IPS-11a (cell line): ENCODE results near the gene APBA1.

ENCODE experiments used
- H3K4me3 ChIP-seq: one replicate; pipeline ENCODE4 v1.5.1; 2013; ENCODE audit warnings: low read depth, low read length, control low read depth

Gene APBA1

DNA sequence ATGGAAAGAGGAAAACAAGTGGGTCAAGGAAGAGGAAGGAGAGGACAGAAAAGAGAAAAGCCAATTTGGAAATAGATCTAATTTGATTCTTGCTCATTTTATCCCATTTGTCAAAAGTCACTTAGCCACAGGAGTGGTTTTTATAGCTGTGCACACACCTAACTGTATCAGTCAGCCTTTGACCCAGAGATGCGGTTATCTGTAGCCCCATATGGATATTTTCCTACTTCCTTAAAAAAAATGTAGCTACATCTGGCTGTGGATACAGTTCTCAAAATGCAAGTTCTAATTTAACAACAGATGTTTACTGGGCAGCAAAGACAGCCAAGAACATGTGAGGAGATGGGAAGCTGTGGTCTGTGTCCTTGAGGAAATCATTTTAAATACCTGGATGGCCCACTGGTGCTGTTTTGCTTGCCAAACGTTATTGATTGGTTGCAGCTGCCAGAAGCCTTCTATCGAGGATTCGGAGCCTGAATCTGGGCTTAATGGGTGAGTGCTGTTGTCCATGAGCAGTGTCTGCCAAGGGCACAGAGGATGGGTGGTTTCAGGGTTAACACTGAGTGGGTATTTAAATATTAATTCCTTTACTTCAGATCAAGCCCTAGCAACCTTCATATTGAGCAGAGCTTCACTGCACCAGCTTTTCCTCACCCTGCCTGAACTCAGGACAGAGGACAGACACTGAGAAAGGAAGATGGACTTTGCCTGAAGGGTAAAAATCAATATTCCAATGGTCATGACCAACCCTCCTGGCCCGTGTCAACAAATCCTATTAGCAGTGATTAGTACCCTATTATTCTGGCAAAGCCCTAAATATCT is 92.2 kb downstream of the APBA1 start:
- H3K4me3 ChIP-seq: no peak overlapping the region

DNA sequence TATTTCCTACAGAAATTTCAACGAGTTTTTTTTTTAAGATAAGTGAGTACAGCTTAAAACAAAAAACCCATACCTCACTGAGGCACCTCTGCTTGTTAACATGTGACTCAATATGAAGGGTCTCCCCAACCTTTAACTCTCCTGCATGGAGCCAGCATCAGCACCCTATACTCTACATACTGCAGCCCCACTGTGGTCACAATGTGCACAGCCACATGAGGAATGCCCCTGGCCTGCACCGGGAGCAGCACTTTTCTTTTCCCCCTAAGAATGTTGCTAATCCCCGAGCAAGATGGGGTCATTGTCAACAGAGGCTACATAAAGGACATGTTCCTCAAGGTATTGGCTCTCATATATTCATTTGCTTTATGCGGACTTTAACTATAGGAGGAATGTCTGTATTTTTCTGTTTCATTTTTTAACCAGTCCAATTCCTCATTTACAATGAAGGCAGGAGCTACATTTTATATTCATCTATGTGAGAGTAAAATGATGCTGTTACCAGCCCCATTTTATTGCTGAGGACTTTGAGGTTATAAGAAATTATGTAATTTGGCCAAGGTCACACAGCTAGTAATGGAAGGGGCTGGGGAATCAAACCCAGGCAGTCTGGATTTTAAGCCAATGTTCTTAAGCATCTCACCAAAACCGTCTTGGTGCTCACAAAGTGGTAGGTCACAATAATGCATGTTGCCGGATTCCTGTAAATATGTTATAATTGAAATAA is 93.0 kb downstream of the APBA1 start:
- H3K4me3 ChIP-seq: no peak overlapping the region

DNA sequence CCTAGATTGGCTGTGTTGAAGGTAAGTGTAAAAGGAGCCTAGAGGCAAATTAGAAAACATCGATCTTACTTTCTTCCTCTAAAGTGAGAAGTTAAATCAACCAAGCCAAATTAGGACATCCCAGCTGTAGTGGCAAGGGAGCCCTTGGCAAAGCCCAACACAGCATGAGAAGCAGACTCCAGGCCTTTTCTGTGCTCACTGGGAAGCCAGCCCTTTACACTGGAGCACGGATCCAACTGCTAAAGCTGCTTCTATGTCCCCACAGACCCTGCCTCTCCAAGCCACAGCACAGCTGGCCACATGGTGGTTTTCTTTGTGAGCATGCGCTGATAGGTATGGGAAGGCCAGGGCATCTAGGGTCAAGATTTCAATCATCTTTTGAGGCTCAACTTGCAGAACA is 94.1 kb downstream of the APBA1 start:
- H3K4me3 ChIP-seq: no peak overlapping the region

DNA sequence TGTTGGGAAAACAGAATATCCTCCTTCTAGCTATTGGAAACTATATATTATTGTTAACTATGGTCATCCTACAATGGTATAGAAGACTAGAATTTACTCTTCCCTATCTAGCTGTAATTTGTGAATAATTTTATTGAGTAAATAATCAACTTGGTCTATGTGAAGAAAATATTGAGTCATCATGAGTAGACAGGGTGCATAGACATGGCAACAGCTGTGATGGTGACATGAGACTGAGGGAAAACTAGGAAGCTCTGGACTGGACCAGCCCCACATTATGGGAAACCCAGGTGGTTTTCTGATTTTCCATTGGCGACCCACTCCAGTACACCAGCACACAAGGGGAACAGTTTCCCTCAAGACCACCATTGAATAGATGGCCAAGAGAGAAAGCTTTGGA is 95.0 kb downstream of the APBA1 start:
- no peak overlapping the region for H3K4me3 ChIP-seq

DNA sequence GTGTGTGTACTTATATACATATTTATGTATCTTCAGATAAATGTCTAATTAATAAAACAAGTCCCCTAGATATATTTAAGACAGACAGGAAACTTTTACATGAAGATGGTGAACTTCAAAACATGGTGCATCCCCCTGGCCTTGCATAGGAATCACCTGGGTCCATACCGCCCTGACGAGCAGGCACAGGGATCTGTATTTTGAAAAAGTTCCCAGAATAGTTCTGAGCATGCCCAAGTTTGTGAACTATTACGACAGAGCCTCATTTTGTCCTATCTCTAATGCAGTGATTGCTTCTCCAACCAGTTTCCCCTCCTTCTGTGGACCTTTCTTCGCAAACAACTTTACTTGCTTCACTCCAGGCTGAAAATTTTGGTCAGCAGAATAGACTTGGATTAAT is 98.1 kb downstream of the APBA1 start:
- H3K4me3 ChIP-seq: no peak overlapping the region

DNA sequence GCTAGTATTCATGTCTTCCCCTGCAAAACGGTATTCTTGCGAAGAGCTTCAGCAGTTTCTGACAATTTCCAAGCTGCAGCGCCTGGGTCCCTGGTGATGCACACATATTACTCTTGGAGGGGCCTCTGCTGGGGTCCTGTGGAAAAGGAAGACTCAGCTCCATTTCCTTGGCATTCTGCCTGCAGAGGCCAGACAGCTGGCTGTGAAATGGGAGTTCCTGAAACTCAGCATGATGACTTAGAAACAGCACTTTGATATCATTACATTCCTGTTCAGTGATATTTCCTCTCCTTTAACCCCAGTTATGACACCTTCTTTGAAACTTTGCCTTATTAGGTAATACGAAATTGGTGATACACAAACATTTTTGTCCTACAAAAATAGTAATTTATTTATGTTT is 98.5 kb downstream of the APBA1 start:
- no peak overlapping the region for H3K4me3 ChIP-seq

DNA sequence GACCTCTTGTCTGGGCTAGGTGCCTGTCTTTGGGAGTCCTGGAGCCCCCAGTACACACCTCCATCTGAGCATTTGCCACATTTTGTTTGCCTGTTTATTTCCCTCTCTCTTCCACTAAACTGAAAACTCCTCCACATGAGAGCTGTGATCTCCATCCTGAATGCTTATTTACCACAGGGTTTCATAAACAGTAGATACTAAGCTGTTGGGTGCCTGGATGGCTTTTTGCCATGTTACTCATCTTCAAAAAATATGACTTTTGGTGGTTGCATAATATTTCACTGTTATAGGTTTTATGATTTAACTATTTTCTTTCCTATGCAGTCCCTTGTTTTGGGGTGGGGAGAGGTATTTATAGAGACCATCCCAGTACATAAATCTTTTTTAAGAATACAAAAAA is 99.6 kb downstream of the APBA1 start:
- no peak overlapping the region for H3K4me3 ChIP-seq

DNA sequence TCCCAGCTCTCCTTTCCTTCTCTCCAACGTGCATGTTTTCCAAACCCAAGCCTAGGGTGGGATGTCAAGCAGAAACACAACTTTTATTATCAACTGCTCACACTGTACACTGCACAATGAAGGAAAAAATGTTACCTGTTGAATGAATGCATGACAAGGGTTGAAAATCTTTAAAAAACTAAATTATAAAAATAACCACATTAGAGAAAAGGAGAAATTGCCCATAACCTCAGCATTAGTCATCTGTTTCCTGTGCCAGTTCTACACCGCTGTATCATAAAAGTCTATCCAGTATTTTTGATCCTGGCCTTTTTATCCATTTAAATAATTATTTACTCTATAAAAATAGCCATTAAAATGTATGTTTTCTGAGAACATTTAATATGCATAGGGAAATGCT is 101.1 kb downstream of the APBA1 start:
- H3K4me3 ChIP-seq: no peak overlapping the region

DNA sequence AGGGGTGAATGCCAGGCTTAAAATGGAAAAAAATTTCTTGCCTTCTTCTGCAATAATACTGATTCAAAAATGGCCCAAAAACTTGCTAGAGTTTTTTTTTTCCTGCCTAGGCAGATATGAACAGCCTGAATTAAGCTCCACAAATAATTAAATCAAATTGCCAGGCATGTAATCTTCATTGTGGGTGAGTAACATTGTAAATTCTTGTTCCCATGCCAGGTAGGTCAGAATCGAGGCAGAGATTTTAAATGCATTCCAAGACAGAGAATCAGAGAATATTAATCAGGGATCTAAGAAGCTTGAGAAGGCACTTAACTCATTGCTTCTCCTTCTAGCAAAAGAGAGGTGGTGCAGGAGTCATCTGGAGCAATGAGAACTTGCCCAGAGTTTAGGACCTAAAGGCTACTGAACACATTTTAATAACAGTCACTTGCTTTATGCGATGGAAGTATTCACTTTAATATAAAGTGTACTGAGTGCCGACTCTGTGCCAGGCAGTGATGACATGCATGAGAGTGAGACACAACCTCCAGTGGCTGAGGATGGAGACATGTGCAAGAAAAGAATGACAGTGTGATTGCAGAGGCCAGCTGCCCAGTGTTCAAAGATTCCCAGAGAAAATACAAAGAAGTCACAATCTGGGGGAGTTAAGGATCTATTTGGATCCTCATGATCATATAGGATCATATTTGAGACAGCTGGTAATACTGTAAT is 102.3 kb downstream of the APBA1 start:
- no peak overlapping the region for H3K4me3 ChIP-seq

DNA sequence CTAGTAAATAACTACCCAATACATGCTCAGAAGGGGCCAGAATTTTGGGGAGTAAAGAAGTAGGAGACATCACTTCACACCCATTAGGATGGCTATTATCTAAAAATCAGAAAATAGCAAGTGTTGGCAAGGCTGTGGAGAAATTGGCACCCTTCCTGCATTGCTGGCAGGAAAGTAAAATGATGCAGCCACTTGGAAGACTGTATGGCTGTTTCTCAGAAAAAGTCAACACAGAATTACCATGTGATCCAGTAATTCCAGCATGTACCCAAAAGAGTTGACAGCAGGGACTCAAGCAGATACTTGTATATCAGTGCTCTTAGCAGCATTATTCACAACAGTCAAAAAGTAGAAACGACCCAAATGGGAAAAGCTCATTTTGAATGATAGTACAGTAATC is 107.6 kb downstream of the APBA1 start:
- H3K4me3 ChIP-seq: no peak overlapping the region

DNA sequence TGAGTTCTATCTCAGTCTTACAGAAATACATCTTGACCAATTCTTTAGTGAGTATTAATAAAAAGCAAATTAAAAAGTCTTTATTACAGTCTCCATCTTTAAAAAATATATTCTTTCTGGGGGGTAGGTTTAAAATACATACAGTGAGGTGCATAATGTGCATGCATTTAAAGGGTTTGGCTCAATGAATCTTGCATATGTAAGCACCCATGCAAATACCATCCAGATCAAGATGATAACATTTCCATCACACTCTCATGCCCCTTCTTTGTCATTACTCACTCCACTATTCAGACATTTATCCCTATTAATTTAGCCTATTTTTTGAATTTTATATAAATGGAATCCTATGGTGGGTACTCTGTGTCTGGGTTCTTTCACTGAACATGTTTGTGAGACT is 113.0 kb downstream of the APBA1 start:
- H3K4me3 ChIP-seq: no peak overlapping the region

DNA sequence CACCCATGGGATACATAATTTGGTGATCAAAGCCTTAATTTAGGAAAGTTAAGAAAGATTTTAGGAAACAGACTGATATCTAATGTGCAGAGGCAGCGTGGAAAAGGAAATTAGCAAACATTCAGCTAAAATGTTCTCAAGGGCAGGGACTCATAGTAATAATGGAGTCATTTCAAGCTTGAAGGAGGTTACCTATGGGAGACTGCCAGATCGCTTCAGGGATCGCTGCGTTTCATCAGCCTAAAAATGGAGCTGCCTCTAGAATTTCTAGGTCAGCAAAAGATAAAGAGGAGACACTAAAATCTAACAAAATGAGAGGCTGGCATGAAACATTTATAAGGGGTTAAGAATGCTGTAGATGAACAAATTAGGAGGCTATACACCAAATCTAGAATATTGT is 115.5 kb downstream of the APBA1 start:
- no peak overlapping the region for H3K4me3 ChIP-seq

DNA sequence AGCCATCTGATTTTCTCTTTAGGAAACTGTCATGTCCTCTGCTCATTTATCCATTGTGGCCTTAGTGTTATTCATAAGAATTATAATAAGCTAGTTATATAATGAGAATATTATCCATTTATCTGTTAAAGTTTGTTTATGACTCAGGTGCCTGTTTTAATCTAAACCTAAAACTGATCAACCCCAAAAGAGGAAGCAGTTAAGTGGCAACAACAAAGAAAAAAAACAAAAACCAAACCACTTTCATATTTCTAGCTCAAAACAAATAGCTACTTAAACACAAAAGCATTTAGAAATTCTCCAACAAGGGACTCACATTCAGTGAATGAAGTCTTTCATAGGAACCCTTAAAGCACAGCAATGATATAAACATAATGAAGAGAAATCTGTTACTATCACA is 116.4 kb downstream of the APBA1 start:
- H3K4me3 ChIP-seq: no peak overlapping the region

DNA sequence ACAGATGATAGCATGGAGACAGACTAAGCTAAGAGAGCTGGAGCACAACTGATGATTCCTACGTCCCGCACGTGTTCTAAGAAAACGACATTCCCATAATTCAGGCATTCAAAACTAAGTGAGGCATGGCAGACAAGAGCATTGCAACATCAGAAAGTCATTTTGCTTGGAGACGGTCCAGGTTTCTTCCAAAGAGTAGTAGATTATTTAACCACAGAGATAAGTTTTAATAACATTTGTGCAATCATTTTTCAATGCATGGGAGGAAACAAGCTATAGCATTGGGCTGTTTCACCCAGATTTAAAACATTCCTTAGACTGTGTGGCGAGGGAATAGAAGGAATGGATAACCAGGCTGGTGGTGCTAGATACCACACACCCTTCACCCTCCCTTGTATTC is 117.2 kb downstream of the APBA1 start:
- H3K4me3 ChIP-seq: no peak overlapping the region

DNA sequence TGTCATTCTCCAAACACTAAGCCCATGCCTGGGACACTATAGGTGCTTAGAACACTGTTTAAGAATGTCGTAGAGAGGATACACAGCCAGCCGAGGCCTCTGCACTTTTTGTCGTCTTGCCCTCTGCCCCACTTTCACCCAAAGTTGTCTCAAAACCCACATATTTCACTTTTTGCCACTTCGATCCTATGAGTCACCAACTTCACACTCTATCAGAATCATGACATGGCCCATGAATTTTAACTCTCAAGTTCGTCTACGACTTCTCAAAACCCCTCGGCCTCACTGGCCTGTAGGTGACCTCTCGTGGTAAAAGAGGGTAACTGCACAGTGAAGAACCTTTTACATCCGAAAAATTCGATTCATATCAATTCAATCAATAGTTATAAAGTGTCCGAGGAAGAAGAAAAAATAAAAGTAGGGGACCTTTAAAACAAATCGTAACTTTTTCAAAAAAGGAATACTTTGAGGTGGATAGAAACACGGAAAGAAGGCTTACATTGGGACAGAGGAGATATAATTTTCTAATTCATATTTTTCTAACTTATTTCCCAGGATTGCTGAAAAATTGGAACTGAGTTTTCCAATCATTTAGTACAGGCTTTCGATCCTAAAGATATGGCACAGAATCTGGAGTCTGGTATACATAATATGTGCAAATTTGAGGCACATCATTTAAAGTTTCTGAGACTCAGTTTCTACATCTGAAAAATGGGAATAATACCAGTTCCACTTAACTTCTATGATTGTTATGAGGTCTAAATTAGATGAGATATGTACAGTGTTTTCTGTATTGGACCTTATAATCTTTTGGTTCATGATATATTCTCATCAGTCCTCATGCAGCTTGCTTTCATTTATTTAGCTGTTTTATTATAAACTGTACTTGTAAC is 122.6 kb downstream of the APBA1 start:
- no peak overlapping the region for H3K4me3 ChIP-seq

DNA sequence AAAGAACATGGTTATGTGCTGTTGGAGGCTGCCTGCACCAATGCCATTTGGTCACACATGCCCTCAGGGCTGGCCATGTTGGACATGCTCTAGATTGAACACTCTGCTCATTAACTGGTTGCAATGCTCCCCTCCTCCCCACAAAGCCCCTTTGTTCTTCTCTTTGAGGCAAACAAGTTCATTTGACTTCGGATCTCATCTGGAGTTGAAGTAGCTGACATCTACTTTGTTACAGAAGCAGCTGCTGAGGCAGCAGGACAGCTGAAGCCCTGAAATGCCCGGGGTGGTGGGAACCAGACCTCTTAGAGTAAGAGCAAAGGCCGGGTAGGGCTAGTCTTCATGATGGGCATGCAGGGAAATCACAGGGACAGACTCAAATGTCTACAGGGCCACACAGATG is 123.5 kb downstream of the APBA1 start:
- H3K4me3 ChIP-seq: no peak overlapping the region

DNA sequence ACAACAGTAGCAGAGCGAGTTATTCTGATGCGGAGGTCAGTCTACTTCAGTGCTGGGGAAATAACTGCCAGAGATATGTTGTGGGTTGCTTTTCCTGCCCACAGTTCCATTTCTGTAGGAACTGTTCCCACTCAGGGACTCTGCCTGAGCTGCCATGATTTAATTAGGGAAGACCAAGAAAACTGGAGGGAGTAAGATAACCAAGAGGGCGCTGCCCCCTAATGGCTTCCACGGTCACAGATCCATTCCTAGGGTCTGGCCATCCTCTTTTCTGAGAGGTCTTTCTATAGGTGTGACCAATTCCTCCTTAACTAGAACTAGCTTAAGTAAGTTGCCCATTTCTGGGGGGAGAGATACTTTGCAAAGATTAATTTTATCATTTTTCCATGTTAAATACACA is 125.9 kb downstream of the APBA1 start:
- no peak overlapping the region for H3K4me3 ChIP-seq

DNA sequence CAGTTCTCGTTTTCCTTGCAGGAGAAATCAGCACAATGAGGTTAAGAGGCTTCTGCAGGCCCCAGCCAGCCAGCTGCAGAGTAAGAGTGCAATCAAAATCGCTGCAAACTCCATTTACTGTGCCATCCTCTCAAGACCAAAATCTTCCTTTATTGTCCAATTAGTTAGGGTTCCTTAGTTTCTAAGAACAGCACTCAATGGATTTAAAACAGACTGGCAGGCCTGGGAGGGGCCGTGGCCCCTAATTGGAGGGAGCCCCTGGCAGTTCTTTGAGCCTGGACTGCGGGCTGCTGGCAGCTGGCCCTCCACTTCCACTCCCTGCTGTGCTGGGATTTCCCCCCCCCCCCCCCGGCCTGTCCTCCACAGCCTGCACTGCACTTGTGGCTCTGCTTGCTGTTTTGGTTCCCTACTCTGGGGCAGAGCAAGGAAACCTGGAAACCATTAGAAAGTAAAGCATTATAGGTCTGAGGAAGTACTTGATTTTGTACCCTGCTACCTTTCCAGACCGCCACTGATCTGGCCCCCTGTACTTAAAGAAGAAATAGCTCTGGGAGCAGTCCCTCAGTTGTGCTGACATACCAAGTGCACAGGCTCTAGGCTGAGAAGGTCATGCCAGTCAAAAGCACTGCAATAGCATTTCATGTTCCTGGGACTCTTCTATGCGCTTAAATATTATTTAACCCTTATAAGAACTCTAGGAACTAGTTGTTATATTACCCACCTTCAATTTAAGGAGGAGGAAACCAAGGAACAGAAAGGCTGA is 129.0 kb downstream of the APBA1 start:
- H3K4me3 ChIP-seq: no peak overlapping the region

DNA sequence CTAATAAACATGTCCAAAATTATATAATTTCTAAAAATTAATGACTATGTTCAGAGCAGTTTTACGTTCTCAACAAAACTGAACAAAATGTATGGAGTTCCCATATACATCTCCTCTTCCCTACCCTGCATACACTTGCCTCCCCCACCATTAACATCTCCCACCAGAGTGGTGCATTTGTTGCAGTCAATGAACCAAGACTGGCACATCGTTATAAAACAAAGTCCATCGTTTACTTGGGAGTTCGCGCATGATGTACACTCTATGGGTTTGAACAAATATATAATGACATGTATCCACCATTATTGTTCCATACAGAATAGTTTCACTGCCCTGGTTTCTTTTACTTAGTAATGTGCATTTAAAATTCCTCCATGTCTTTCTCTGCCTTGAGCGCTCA is 130.1 kb downstream of the APBA1 start:
- H3K4me3 ChIP-seq: no peak overlapping the region

DNA sequence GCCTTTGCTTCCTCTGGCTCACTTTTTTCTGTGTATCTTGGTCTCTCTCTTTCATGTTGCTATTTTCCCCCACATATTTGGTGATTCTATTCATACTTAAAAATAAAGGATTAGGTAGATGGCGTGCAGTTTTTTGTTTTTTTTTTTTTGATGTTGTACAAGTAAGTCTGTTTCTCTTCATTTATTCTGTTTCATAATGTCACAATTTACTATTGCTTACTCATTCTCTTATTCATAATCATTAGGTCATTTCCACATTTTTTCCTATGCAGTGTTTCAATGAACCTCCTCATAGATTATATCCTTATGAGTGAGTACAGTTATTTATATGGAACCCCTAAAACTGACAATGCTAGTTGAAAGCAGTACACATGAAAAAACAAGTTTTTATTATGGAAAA is 136.3 kb downstream of the APBA1 start:
- no peak overlapping the region for H3K4me3 ChIP-seq
